HepG2 (cell line): ENCODE data around the gene FAT1. TPM values are rescaled to one million over a fixed set of nuclear protein-coding genes. Genes with fewer than 3 reads are reported as not detected.
A peak's percentile ranks its signal among the peaks of the same experiment; 100 is the strongest.

Experiments used
- CCDC6 ChIP-seq: sonication (generic); formaldehyde crosslinking; IDR thresholded peaks from 2 replicates; pipeline ENCODE4 v1.8.1; 2022; ENCODE audit warnings: mild to moderate bottlenecking, missing genetic modification reagents, moderate library complexity
- FOXP1 ChIP-seq, 2 experiments: fragments of 450-650 bp in 1 of 2; IDR thresholded peaks; 2 replicates each; pipeline ENCODE4 v1.6.1; 2017 to 2018; ENCODE audit warnings: antibody characterized with exemption in 1 of 2
- GATAD1 ChIP-seq: IDR thresholded peaks from 2 replicates; pipeline ENCODE4 v1.6.1; 2016; ENCODE audit warnings: missing genetic modification reagents, missing compliant biosample characterization
- GFI1 ChIP-seq: sonication (generic); formaldehyde crosslinking; IDR thresholded peaks from 2 replicates; pipeline ENCODE4 v1.5.0; 2020; ENCODE audit warnings: missing genetic modification reagents, mild to moderate bottlenecking, borderline replicate concordance
- HMG20A ChIP-seq: IDR thresholded peaks from 2 replicates; pipeline ENCODE4 v1.6.1; 2016; ENCODE audit warnings: borderline replicate concordance
- HOXA3 ChIP-seq: sonication (generic); formaldehyde crosslinking; IDR thresholded peaks from 2 replicates; pipeline ENCODE4 v1.5.0; 2020; ENCODE audit warnings: missing genetic modification reagents
- HOXA9 ChIP-seq: sonication (generic); formaldehyde crosslinking; IDR thresholded peaks from 2 replicates; pipeline ENCODE4 v1.8.1; 2022; ENCODE audit warnings: missing genetic modification reagents, mild to moderate bottlenecking, moderate library complexity, borderline replicate concordance
- LCORL ChIP-seq, 2 experiments: fragments of 450-650 bp in 1 of 2; sonication (generic) in 1 of 2; formaldehyde crosslinking in 1 of 2; IDR thresholded peaks; 2 replicates each; pipeline versions ENCODE4 v1.5.0 to v1.6.1; 2017 to 2020; ENCODE audit warnings: antibody characterized with exemption in 1 of 2, missing genetic modification reagents in 1 of 2
- MED1 ChIP-seq: sonication (generic); formaldehyde crosslinking; IDR thresholded peaks from 2 replicates; pipeline ENCODE4 v1.4.0; 2020; ENCODE audit warnings: missing genetic modification reagents
- SP5 ChIP-seq: IDR thresholded peaks from 2 replicates; pipeline ENCODE4 v1.6.1; 2016; ENCODE audit warnings: low read depth, borderline replicate concordance
- THYN1 ChIP-seq: sonication (generic); formaldehyde crosslinking; IDR thresholded peaks from 2 replicates; pipeline ENCODE4 v1.8.1; 2023; ENCODE audit warnings: low read depth, mild to moderate bottlenecking, moderate library complexity, missing genetic modification reagents, borderline replicate concordance
- TMF1 ChIP-seq: sonication (generic); formaldehyde crosslinking; IDR thresholded peaks from 2 replicates; pipeline ENCODE4 v1.8.1; 2022; ENCODE audit warnings: low read depth, missing genetic modification reagents
- ZBTB7B ChIP-seq: sonication (generic); formaldehyde crosslinking; IDR thresholded peaks from 2 replicates; pipeline ENCODE4 v1.4.0; 2020; ENCODE audit warnings: missing genetic modification reagents
- ZFP36L1 ChIP-seq: sonication (generic); formaldehyde crosslinking; IDR thresholded peaks from 2 replicates; pipeline ENCODE4 v1.8.0; 2022; ENCODE audit warnings: mild to moderate bottlenecking, missing genetic modification reagents, moderate library complexity
- ZMAT3 ChIP-seq: sonication (generic); formaldehyde crosslinking; conservative IDR thresholded peaks from 2 replicates; pipeline ENCODE4 v1.7.0; 2021; ENCODE audit warnings: missing genetic modification reagents
- ZNF337 ChIP-seq: sonication (generic); formaldehyde crosslinking; IDR thresholded peaks from 2 replicates; pipeline ENCODE4 v1.5.1; 2020; ENCODE audit warnings: missing genetic modification reagents, low read depth, mild to moderate bottlenecking, borderline replicate concordance
- ZNF577 ChIP-seq: sonication (generic); formaldehyde crosslinking; IDR thresholded peaks from 2 replicates; pipeline ENCODE4 v1.4.0; 2020; ENCODE audit warnings: mild to moderate bottlenecking, low read depth, missing genetic modification reagents, borderline replicate concordance
- ZNF607 ChIP-seq: sonication (generic); formaldehyde crosslinking; IDR thresholded peaks from 2 replicates; pipeline ENCODE4 v1.5.1; 2020; ENCODE audit warnings: missing genetic modification reagents, mild to moderate bottlenecking, borderline replicate concordance
- polyA plus RNA-seq, 8 experiments: library from polyadenylated mRNA; depleted of rRNA in 3 of 8; stranded (reverse) in 7 of 8; unstranded in 1 of 8; fragments of >200 nt; fragmentation: Illumina TruSeq in 4 of 8; extraction: Trizol in 4 of 8; gene quantifications; 2 replicates each; pipeline versions ENCODE4 v1.2.1 to v1.2.3, GENCODE V29; 2011 to 2016; ENCODE audit warnings: low read depth in 4 of 8, missing spikeins in 1 of 8, mixed read lengths in 1 of 8; ENCODE audit not compliant: insufficient read depth in 1 of 8
- total RNA-seq, 5 experiments: library from RNA; depleted of rRNA; stranded (reverse); fragments of >200 nt; fragmentation: Illumina TruSeq; extraction: Trizol; gene quantifications; 2 replicates each; pipeline ENCODE4 v1.2.3, GENCODE V29; 2016; ENCODE audit warnings: low read depth in 1 of 5
- TF ChIP-seq, protein P1 (sequence below): sonication (generic); formaldehyde crosslinking; IDR thresholded peaks from 2 replicates; pipeline ENCODE4 v1.4.0; 2020; ENCODE audit warnings: missing genetic modification reagents
- TF ChIP-seq, protein P2 (sequence below): sonication (generic); formaldehyde crosslinking; IDR thresholded peaks from 2 replicates; pipeline ENCODE4 v1.4.0; 2020; ENCODE audit warnings: missing genetic modification reagents
- TF ChIP-seq, protein P3 (sequence below): sonication (generic); formaldehyde crosslinking; conservative IDR thresholded peaks from 2 replicates; pipeline ENCODE4 v1.4.0; 2020; ENCODE audit warnings: missing genetic modification reagents
- TF ChIP-seq, protein P4 (sequence below): sonication (generic); formaldehyde crosslinking; IDR thresholded peaks from 2 replicates; pipeline ENCODE4 v1.4.0; 2020; ENCODE audit warnings: missing genetic modification reagents
- TF ChIP-seq, protein P5 (sequence below): sonication (generic); formaldehyde crosslinking; IDR thresholded peaks from 2 replicates; pipeline ENCODE4 v1.5.0; 2020; ENCODE audit warnings: missing genetic modification reagents, mild to moderate bottlenecking, borderline replicate concordance

Gene FAT1
- total and polyA plus RNA-seq, 2 of the 13 experiments (the other 11 are each of a cell fraction or from before 2014, with no cell fraction given) = 185 to 216 TPM

DNA sequence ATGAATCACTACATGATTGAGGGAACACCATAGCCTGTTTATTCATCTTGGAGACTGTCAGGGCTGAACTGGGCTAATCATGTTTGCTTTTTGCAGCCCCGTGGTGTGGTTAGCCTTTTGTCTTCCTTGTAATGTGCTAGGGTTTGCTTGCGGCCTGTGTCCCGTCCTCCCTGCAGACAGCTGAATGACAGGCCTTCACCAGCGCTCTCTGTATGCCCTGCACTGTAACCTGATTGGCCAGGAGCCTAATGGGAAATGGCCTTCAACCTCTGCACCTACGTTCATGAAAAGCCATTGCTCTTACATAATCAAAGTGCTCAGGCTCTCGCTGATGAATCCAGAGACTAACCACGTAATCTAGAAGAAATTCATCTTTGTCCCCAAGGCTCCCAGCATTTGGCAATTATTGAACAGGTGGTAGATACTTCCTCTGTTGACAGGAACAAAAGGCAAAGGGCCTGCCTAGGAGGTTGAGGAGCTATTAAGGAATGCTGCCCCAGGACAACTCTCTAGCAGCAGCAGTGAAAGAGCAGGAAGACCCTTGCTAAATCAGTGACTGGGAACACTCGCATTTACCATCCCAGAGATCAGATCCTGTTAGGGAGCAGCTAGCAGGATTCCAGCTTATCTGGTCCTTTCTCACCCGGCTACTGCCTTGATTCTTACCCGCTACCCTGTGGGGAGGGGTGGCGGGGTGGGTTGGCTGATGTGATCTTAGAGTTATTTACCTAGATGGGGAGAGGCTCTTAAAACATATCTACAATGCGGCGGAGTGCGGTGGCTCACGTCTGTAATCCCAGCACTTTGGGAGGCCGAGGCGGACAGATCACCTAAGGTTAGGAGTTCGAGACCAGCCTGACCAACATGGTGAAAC is 42.3 kb upstream of the FAT1 start (continued):
- TF ChIP-seq, protein P1, sequence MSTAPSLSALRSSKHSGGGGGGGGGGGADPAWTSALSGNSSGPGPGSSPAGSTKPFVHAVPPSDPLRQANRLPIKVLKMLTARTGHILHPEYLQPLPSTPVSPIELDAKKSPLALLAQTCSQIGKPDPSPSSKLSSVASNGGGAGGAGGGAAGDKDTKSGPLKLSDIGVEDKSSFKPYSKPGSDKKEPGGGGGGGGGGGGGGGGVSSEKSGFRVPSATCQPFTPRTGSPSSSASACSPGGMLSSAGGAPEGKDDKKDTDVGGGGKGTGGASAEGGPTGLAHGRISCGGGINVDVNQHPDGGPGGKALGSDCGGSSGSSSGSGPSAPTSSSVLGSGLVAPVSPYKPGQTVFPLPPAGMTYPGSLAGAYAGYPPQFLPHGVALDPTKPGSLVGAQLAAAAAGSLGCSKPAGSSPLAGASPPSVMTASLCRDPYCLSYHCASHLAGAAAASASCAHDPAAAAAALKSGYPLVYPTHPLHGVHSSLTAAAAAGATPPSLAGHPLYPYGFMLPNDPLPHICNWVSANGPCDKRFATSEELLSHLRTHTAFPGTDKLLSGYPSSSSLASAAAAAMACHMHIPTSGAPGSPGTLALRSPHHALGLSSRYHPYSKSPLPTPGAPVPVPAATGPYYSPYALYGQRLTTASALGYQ (CRISPR knock-in tag) = peak; percentile 67; the same call in 1 of the 2 replicates
- no peak for TF ChIP-seq LCORL (IDR thresholded peaks at IDR 0.05)
- peak; percentile 92 for TF ChIP-seq LCORL (CRISPR knock-in tag; IDR thresholded peaks at IDR 0.05)
- peak; percentile 86; the same call in 1 of the 2 replicates for TF ChIP-seq HMG20A
- TF ChIP-seq TMF1 (CRISPR knock-in tag) = no peak; the same call in 1 of the 2 replicates
- TF ChIP-seq ZNF577 (CRISPR knock-in tag) = no peak
- TF ChIP-seq, protein P2, sequence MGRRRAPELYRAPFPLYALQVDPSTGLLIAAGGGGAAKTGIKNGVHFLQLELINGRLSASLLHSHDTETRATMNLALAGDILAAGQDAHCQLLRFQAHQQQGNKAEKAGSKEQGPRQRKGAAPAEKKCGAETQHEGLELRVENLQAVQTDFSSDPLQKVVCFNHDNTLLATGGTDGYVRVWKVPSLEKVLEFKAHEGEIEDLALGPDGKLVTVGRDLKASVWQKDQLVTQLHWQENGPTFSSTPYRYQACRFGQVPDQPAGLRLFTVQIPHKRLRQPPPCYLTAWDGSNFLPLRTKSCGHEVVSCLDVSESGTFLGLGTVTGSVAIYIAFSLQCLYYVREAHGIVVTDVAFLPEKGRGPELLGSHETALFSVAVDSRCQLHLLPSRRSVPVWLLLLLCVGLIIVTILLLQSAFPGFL (CRISPR knock-in tag) = no peak
- no peak; the same call in 1 of the 2 replicates for TF ChIP-seq GATAD1
- TF ChIP-seq ZBTB7B (CRISPR knock-in tag) = peak; percentile 52; the same call in 1 of the 2 replicates
- peak; percentile 88; the same call in 1 of the 2 replicates for TF ChIP-seq THYN1 (CRISPR knock-in tag)
- no peak for TF ChIP-seq ZMAT3 (CRISPR knock-in tag)
- TF ChIP-seq HOXA3 (CRISPR knock-in tag) = peak; percentile 91
- no peak for TF ChIP-seq SP5 (CRISPR knock-in tag)
- TF ChIP-seq, protein P3, sequence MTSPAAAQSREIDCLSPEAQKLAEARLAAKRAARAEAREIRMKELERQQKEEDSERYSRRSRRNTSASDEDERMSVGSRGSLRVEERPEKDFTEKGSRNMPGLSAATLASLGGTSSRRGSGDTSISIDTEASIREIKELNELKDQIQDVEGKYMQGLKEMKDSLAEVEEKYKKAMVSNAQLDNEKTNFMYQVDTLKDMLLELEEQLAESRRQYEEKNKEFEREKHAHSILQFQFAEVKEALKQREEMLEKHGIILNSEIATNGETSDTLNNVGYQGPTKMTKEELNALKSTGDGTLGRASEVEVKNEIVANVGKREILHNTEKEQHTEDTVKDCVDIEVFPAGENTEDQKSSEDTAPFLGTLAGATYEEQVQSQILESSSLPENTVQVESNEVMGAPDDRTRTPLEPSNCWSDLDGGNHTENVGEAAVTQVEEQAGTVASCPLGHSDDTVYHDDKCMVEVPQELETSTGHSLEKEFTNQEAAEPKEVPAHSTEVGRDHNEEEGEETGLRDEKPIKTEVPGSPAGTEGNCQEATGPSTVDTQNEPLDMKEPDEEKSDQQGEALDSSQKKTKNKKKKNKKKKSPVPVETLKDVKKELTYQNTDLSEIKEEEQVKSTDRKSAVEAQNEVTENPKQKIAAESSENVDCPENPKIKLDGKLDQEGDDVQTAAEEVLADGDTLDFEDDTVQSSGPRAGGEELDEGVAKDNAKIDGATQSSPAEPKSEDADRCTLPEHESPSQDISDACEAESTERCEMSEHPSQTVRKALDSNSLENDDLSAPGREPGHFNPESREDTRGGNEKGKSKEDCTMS (CRISPR knock-in tag) = no peak
- TF ChIP-seq CCDC6 (CRISPR knock-in tag) = peak; percentile 57; the same call in 1 of the 2 replicates
- TF ChIP-seq, protein P4, sequence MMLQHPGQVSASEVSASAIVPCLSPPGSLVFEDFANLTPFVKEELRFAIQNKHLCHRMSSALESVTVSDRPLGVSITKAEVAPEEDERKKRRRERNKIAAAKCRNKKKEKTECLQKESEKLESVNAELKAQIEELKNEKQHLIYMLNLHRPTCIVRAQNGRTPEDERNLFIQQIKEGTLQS (CRISPR knock-in tag) = peak; percentile 69
- TF ChIP-seq ZNF337 = no peak
- peak; percentile 83 for TF ChIP-seq GFI1 (CRISPR knock-in tag)
- TF ChIP-seq ZFP36L1 = peak; percentile 22; the same call in 1 of the 2 replicates
- TF ChIP-seq, protein P5, sequence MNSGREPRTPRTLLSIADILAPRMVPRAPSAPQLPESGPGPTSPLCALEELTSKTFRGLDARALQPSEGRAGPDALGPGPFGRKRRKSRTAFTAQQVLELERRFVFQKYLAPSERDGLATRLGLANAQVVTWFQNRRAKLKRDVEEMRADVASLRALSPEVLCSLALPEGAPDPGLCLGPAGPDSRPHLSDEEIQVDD (CRISPR knock-in tag) = no peak
- no peak for TF ChIP-seq ZNF607 (CRISPR knock-in tag)
- TF ChIP-seq HOXA9 (CRISPR knock-in tag) = 0 out of 2 replicates have a peak, but pooled peaks have one; percentile 39
- TF ChIP-seq FOXP1 (IDR thresholded peaks at IDR 0.05) = no peak
- peak; percentile 68; the same call in 1 of the 2 replicates for TF ChIP-seq FOXP1 (CRISPR knock-in tag; IDR thresholded peaks at IDR 0.05)
- TF ChIP-seq MED1 (CRISPR knock-in tag) = peak; percentile 90
